HepG2 (cell line): ENCODE results near the gene CASP3. TPM values are rescaled to one million over a fixed set of nuclear protein-coding genes. Genes with fewer than 3 reads are reported as not detected.

Experiments used
- ATF4 ChIP-seq, 2 experiments: fragments of 450-650 bp in 1 of 2; sonication (generic) in 1 of 2; formaldehyde crosslinking; IDR thresholded peaks; 2 replicates each; pipeline versions ENCODE4 v1.5.0 to v1.8.0; 2020 to 2022; ENCODE audit warnings: mild to moderate bottlenecking in 1 of 2, missing genetic modification reagents in 1 of 2
- CHD4 ChIP-seq: fragments of 200-600 bp; sonication (generic); IDR thresholded peaks from 2 replicates; pipeline ENCODE4 v1.7.0; 2017; ENCODE audit warnings: mild to moderate bottlenecking, low read length, borderline replicate concordance
- GATA4 ChIP-seq: sonication (generic); IDR thresholded peaks from 2 replicates; pipeline ENCODE4 v1.6.1; 2016; ENCODE audit warnings: antibody characterized with exemption, low read depth, borderline replicate concordance
- HNF1A ChIP-seq, 2 experiments: sonication (generic) in 1 of 2; formaldehyde crosslinking in 1 of 2; IDR thresholded peaks; 2 replicates each; pipeline versions ENCODE4 v1.4.0 to v1.6.1; 2016 to 2020; ENCODE audit warnings: borderline replicate concordance in 1 of 2, low read depth in 1 of 2, mild to moderate bottlenecking in 1 of 2, missing genetic modification reagents in 1 of 2
- HOMEZ ChIP-seq: IDR thresholded peaks from 2 replicates; pipeline ENCODE4 v1.6.1; 2016; ENCODE audit warnings: low read depth
- MIER3 ChIP-seq: IDR thresholded peaks from 2 replicates; pipeline ENCODE4 v1.6.1; 2016; ENCODE audit warnings: missing compliant biosample characterization, borderline replicate concordance
- MIXL1 ChIP-seq: IDR thresholded peaks from 2 replicates; pipeline ENCODE4 v1.6.1; 2016
- MLX ChIP-seq: IDR thresholded peaks from 2 replicates; pipeline ENCODE4 v1.6.1; 2016
- MXD4 ChIP-seq: IDR thresholded peaks from 2 replicates; pipeline ENCODE4 v1.6.1; 2016; ENCODE audit warnings: mild to moderate bottlenecking, missing biosample characterization, missing genetic modification reagents
- NR2F1 ChIP-seq, 2 experiments: fragments of 450-650 bp in 1 of 2; formaldehyde crosslinking in 1 of 2; IDR thresholded peaks; 2 replicates each; pipeline versions ENCODE4 v1.5.0 to v1.6.1; 2016 to 2020; ENCODE audit warnings: mild to moderate bottlenecking in 1 of 2, missing compliant biosample characterization in 1 of 2, missing genetic modification reagents in 1 of 2, moderate library complexity in 1 of 2
- RCOR2 ChIP-seq: IDR thresholded peaks from 2 replicates; pipeline ENCODE4 v1.6.1; 2016; ENCODE audit warnings: missing biosample characterization, missing genetic modification reagents
- SOX13 ChIP-seq, 3 experiments: fragments of 450-650 bp in 1 of 3; sonication (generic) in 1 of 3; formaldehyde crosslinking in 1 of 3; IDR thresholded peaks in 2 of 3; conservative IDR thresholded peaks in 1 of 3; 2 replicates each; pipeline versions ENCODE4 v1.5.0 to v1.6.1; 2016 to 2020; ENCODE audit warnings: antibody characterized with exemption in 1 of 3, mild to moderate bottlenecking in 1 of 3, missing compliant biosample characterization in 1 of 3, missing genetic modification reagents in 1 of 3, moderate library complexity in 1 of 3
- THRA ChIP-seq: sonication (generic); formaldehyde crosslinking; IDR thresholded peaks from 2 replicates; pipeline ENCODE4 v1.4.0; 2020; ENCODE audit warnings: missing genetic modification reagents, borderline replicate concordance
- ZNF350 ChIP-seq: sonication (generic); formaldehyde crosslinking; IDR thresholded peaks from 2 replicates; pipeline ENCODE4 v1.4.0; 2020; ENCODE audit warnings: mild to moderate bottlenecking, low read depth, missing genetic modification reagents, borderline replicate concordance
- ZNF580 ChIP-seq: IDR thresholded peaks from 2 replicates; pipeline ENCODE4 v1.6.1; 2016; ENCODE audit warnings: low read depth, borderline replicate concordance
- polyA plus RNA-seq, 8 experiments: library from polyadenylated mRNA; depleted of rRNA in 3 of 8; stranded (reverse) in 7 of 8; unstranded in 1 of 8; fragments of >200 nt; fragmentation: Illumina TruSeq in 4 of 8; extraction: Trizol in 4 of 8; gene quantifications; 2 replicates each; pipeline versions ENCODE4 v1.2.1 to v1.2.3, GENCODE V29; 2011 to 2016; ENCODE audit warnings: low read depth in 4 of 8, missing spikeins in 1 of 8, mixed read lengths in 1 of 8; ENCODE audit not compliant: insufficient read depth in 1 of 8
- total RNA-seq, 5 experiments: library from RNA; depleted of rRNA; stranded (reverse); fragments of >200 nt; fragmentation: Illumina TruSeq; extraction: Trizol; gene quantifications; 2 replicates each; pipeline ENCODE4 v1.2.3, GENCODE V29; 2016; ENCODE audit warnings: low read depth in 1 of 5

CASP3 gene
- total and polyA plus RNA-seq, 2 of the 13 experiments (the other 11 are each of a cell fraction or from before 2014, with no cell fraction given) = 26.0 to 77.8 TPM

- TF ChIP-seq HNF1A (IDR thresholded peaks at IDR 0.05; ENCODE audit: low read depth) (peak; percentile 92), HNF1A (CRISPR knock-in tag; IDR thresholded peaks at IDR 0.05; ENCODE audit: borderline replicate concordance) (peak; percentile 96), RCOR2 (CRISPR knock-in tag) (peak; percentile 47; the same call in 1 of the 2 replicates), HOMEZ (CRISPR knock-in tag) (peak; percentile 44), NR2F1 (CRISPR knock-in tag; IDR thresholded peaks at IDR 0.05) (peak; percentile 99), ZNF350 (CRISPR knock-in tag) (peak; percentile 71), MLX (CRISPR knock-in tag) (peak; percentile 84; the same call in 1 of the 2 replicates), MIXL1 (CRISPR knock-in tag) (peak; percentile 84; the same call in 1 of the 2 replicates), ZNF580 (CRISPR knock-in tag) (0 out of 2 replicates have a peak, but pooled peaks have one; percentile 41), ATF4 (CRISPR knock-in tag; IDR thresholded peaks at IDR 0.05) (peak in 1 of 2 experiments; percentile 77; a peak in 2 of 4 replicates), MXD4 (CRISPR knock-in tag) (peak; percentile 53; the same call in 1 of the 2 replicates), MIER3 (peak; percentile 62; the same call in 1 of the 2 replicates), GATA4 (0 out of 2 replicates have a peak, but pooled peaks have one; percentile 51), THRA (CRISPR knock-in tag) (peak; percentile 91), SOX13 (IDR thresholded peaks at IDR 0.05) (peak; percentile 53), SOX13 (CRISPR knock-in tag; conservative IDR thresholded peaks at IDR 0.05 in 1 of 2, IDR thresholded peaks at IDR 0.05 in 1 of 2) (peak in 1 of 2 experiments; percentile 81; a peak in 2 of 4 replicates), CHD4 (peak; percentile 50; the same call in 1 of the 2 replicates)
Observed at GRCh38 chr4:184625783-184626596, 23.3 kb downstream of the CASP3 start (continued).
